Small intestine (tissue), 7 donors: ENCODE results near the gene CXXC1. TPM values are rescaled to one million over a fixed set of nuclear protein-coding genes. Genes with fewer than 3 reads are reported as not detected.

Experiments used
- DNase-seq, 2 donors: peaks; one replicate each; pipeline versions ENCODE4 v3.0.0 to v3.0.0-alpha.2; 2013
- FAIRE-seq: peaks from 2 replicates; lab custom pipeline; 2012; peaks lifted over from hg19 to GRCh38; lab: Jason Lieb, UNC
- H3K27ac ChIP-seq, 3 donors: one replicate each; pipeline ENCODE4 v1.5.1; 2013; ENCODE audit warnings: low read length in 2 of 3, mild to moderate bottlenecking in 2 of 3, control low read depth in 1 of 3, inconsistent platforms in 1 of 3, low read depth in 1 of 3, moderate library complexity in 1 of 3
- H3K27me3 ChIP-seq, 3 donors: one replicate each; pipeline ENCODE4 v1.6.1; 2013; ENCODE audit warnings: low read length in 3 of 3, inconsistent platforms in 1 of 3; ENCODE audit not compliant: control insufficient read depth in 3 of 3, insufficient read depth in 3 of 3
- H3K36me3 ChIP-seq, 3 donors: one replicate each; pipeline ENCODE4 v1.6.1; 2013; ENCODE audit warnings: low read length in 3 of 3, inconsistent platforms in 1 of 3, low read depth in 1 of 3, mild to moderate bottlenecking in 1 of 3, moderate library complexity in 1 of 3; ENCODE audit not compliant: control insufficient read depth in 3 of 3, insufficient read depth in 2 of 3
- H3K4me1 ChIP-seq, 3 donors: one replicate each; pipeline ENCODE4 v1.6.1; 2013; ENCODE audit warnings: low read length in 2 of 3, inconsistent platforms in 1 of 3, low read depth in 1 of 3, mild to moderate bottlenecking in 1 of 3, moderate library complexity in 1 of 3; ENCODE audit not compliant: control insufficient read depth in 3 of 3, insufficient read depth in 2 of 3
- H3K4me3 ChIP-seq, 3 donors: one replicate each; pipeline ENCODE4 v1.5.1; 2013; ENCODE audit warnings: low read length in 3 of 3, control low read depth in 1 of 3, inconsistent platforms in 1 of 3, low read depth in 1 of 3, mild to moderate bottlenecking in 1 of 3, moderate library complexity in 1 of 3
- H3K9me3 ChIP-seq, 2 donors: one replicate each; pipeline ENCODE4 v1.6.1; 2013; ENCODE audit warnings: low read depth in 1 of 2, low read length in 1 of 2; ENCODE audit not compliant: control insufficient read depth in 2 of 2, insufficient read depth in 1 of 2
- WGBS, 3 donors: extraction: QIAGEN DNeasy Blood & Tissue Kit; methylation state at CpG; one replicate each; pipeline ENCODE4 v1.1.7; 2013; 5-methylcytosine and 5-hydroxymethylcytosine counted together
- polyA plus RNA-seq, 4 donors: library from polyadenylated mRNA; stranded (reverse) in 3 of 4; unstranded in 1 of 4; fragments of 200-250 nt in 3 of 4; fragments of 120-200 nt in 1 of 4; gene quantifications; one replicate each; pipeline versions ENCODE4 v1.2.1 to v1.2.3, GENCODE V29; 2013
- donor health status: healthy with polysubstance abuse.
- donor health status: control.
- donor health status: control.
- donor health status: Bipolar disorder and iron deficiency.
- donor health status: healthy.

CXXC1 gene
- polyA plus RNA-seq, 4 donors, result 65.1 to 93.9 (median 68.9) TPM

DNA sequence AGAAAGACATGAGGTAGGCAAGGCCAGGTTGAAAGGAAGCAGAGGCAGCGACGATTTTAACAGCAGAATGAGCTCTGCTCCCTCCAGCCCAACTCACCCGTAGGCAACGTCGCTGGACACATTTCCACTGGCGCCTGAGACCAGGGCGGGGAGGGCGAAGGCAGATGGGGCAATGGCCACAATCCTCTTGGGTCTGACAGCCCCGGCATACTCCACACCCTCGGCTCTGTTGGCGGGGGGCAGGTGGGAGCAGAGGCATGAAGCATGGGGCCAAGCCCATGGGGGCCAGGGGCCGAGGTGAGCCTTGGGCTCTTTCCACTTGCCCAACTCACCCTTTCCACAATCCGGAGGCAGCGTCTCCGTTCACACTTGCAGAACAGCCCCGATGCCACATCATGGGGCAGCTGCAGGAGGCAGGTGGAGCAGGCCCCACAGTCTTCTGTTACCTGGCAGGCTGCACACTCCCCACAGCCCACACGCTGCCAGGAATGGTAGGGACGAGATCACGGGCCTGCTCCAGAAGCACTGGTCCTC, 11.9 kb downstream of the CXXC1 start:
- 95 to 97% (median 96%) methylated on average over 18 to 19 of the region's 19 CpGs for WGBS, 3 donors
- H3K27me3 ChIP-seq, result no peaks in the 10 kb centered on the region
- H3K4me3 ChIP-seq, result no peak overlapping the region
- DNase-seq (no peak), FAIRE-seq (no peak)
- no peak overlapping the region for H3K27ac ChIP-seq
- peaks cover 37 to 58% (median 50%) of the 10 kb centered on the region in 3 donors for H3K36me3 ChIP-seq
- H3K4me1 ChIP-seq, result peaks cover 3 to 14% (median 8%) of the 10 kb centered on the region in 3 donors
- no peaks in the 10 kb centered on the region for H3K9me3 ChIP-seq

DNA sequence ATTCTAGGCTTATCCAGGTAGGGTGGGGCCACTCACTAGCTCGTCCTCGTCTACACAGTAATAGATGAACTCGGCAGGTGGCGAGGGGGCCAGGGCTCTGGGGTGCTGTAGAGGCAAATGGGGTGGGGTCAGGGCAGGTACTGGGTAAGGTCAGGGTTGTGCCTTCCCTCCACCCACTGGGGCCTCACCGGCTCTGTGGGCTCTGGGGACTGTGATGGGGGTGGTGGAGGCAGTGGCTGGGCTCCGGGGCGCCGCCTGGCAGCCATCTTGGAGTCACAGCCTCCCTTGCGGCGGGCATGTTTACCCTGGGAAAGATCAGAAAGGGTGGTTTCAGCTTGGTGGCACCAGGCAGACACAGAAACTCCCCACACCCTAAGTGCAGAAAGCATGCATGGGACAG, 12.6 kb downstream of the CXXC1 start:
- Histone ChIP-seq H3K4me1 (peaks cover 3 to 10% (median 4%) of the 10 kb centered on the region in 3 donors), H3K9me3 (no peaks in the 10 kb centered on the region), H3K4me3 (no peak overlapping the region), H3K36me3 (peaks cover 37 to 64% (median 50%) of the 10 kb centered on the region in 3 donors), H3K27ac (no peak overlapping the region), H3K27me3 (no peaks in the 10 kb centered on the region)
- FAIRE-seq (no peak), DNase-seq (no peak)
- WGBS, 3 donors, result 96 to 98% (median 97%) methylated on average over 10 of the region's 10 CpGs

DNA sequence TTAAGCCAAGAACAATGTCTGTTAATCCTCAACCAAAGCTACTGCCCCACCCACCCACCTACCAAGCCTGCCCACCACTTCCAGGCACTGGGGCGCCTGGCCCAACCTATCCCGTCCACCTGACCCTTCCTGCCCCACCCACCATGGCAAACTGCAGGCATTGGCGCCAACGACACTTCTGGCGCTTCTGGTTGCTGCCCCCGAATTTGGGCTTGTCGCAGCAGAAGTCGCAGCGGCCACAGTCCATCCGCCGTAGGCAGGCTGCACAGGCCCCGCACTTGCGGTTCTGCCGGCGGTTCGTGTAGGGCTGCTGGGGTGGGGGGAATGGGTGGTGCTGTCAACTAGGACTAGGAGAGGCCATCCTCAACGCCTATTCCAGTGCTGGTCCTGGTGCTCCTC, 13.4 kb downstream of the CXXC1 start:
- Histone ChIP-seq H3K27ac (no peak overlapping the region), H3K4me3 (no peak overlapping the region), H3K4me1 (peaks cover 0 to 3% (median 0%) of the 10 kb centered on the region in 3 donors), H3K36me3 (peaks cover 37 to 68% (median 55%) of the 10 kb centered on the region in 3 donors), H3K9me3 (no peaks in the 10 kb centered on the region), H3K27me3 (no peaks in the 10 kb centered on the region)
- DNase-seq (no peak), FAIRE-seq (no peak)
- 96% methylated on average over 17 of the region's 17 CpGs for WGBS, 3 donors

DNA sequence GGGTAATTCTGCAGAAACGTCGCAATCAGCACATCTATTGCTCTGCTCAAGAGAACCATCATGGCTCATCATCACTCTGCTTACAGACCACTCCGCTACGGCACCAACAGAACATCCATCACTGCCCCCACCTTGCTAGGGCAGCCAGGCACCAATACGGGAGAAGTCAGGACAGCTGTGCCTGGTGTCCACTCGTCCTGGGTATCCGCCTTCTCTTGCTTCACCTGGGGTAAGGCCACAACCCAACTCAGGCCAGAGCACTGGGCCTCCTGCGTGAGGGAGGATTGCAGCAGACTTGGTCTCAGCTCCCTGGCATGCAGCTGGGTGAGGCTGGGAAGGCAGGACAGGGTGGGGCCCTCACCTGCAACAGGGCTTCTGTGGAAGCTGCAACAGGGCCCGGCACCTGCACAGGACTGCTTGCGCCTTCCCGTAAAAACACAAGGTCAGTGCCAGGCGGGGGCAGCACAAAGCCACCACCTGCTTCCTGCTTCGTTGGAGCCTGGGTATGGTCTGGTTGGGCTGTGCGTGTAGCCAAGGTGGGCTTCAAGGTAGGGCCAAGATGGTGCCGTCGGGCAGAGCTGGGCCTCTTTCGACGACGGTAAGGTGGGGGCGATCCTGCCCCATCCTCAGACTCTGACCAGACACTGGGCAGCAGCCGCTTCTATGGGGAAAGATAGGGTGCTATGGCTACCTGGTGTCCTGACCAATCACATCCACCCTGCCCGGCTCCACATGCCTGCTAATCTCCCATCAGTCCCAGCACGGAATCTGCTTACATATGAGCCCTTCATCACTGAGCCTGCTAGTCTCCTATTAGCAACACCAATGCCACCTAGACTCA, 14.1 kb downstream of the CXXC1 start:
- FAIRE-seq (no peak), DNase-seq (no peak)
- Histone ChIP-seq H3K9me3 (no peaks in the 10 kb centered on the region), H3K27me3 (no peaks in the 10 kb centered on the region), H3K4me3 (no peak overlapping the region), H3K27ac (no peak overlapping the region), H3K4me1 (no peaks in the 10 kb centered on the region), H3K36me3 (peaks cover 37 to 68% (median 53%) of the 10 kb centered on the region in 3 donors)
- WGBS, 3 donors, result 90 to 94% (median 92%) methylated on average over 23 of the region's 23 CpGs

DNA sequence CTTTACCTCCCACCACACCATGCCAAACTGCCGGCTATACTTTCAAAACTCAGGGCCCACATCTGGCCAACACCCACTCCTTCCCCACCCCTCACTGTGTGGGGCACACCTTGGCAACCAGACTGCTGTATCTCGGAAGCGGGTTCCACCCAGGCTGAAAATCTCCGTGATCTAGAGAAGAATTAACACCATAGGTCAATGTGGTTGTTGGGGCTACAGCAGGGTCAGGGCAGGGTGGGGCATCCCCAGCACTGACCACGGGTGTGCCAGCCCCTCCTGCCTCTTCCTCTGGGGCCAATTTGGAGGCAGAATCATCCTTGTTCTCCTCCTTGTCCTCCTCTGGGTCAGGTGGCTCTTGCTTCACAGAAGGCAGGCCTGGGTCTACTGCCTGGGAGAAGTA, 14.9 kb downstream of the CXXC1 start:
- WGBS, 3 donors, result 79 to 89% (median 84%) methylated on average over 5 of the region's 5 CpGs
- H3K4me3 ChIP-seq, result no peak overlapping the region
- peaks cover 37 to 68% (median 53%) of the 10 kb centered on the region in 3 donors for H3K36me3 ChIP-seq
- no peak overlapping the region for H3K27ac ChIP-seq
- no peaks in the 10 kb centered on the region for H3K4me1 ChIP-seq
- no peaks in the 10 kb centered on the region for H3K27me3 ChIP-seq
- DNase-seq (no peak), FAIRE-seq (no peak)
- no peaks in the 10 kb centered on the region for H3K9me3 ChIP-seq

DNA sequence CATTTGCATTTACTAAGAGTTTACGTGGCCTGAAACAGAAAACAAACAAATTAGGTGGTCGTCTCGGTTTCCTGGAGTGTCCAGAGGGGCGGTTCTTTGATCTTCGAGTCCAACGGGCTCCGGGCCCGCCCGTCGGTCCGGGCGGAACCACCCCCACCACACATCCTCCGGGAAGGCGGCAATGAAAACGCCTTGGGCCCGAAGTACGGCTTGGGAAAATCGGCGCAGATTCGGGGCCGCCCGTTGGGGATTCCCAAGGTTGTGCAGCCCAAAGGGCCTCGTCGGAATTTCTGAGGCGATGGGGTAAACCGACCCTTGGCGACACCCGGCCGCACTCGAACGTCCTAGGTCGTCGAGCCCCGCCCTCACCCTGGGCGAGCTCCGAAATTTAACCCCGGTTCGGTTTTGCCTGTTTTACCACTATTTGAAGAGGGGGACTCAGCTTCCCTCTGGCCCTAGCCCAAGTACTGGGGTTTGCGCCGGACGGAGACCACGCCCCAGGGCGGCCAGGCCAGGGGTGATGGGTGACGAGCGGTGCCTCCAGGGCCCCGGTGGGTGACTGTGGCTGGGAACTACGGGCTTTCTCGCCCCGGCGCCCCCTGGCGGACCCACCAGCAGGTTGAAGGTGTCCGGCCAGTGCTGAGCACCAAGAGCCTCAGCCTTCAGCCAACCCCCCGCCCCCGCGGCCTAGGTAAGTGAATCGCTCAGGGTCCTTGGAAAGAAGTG, 19.3 kb downstream of the CXXC1 start:
- peak overlapping the region in 1 of 3 donors; percentile 84 for H3K27ac ChIP-seq
- no peak for FAIRE-seq

DNA sequence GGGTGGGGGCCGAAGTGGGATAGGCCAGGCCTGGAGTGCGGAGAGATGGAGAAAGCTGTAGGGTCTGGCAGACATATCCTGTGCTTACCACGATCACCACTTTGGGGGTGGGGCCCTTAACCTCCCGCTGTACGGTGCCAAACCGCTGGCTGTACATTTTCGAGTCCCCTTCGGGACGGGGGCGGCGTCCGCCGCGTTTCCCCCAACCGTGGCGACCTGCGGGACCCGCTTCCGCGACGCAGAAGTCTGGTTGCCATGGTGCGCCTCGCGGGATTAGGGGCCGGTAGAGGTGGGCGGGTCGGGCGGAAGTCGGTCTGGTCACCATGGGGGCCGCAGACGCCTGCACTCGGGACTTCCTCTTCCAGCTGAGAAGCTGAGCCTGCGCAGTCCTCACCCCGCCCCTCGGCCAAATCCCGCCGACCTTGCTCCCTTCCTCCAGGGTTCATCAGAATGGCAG, 21.2 kb downstream of the CXXC1 start, which contains the start of gene CFAP53:
Gene CFAP53 (minus strand): TSS at position 248 of the 457 bp plus-strand sequence. CDS start 91 bp downstream, at position 157.
- DNase-seq (peak; percentile 85 to 96), FAIRE-seq (no peak)
- H3K4me3 ChIP-seq, result peak within 1 kb of the TSS; percentile 54 to 87 (median 58)
- H3K4me1 ChIP-seq, result peaks cover 0 to 4% (median 2%) of the 10 kb centered on the region in 3 donors
- no peaks in the 10 kb centered on the region for H3K9me3 ChIP-seq
- H3K36me3 ChIP-seq, result peaks cover 4 to 14% (median 10%) of the 10 kb centered on the region in 3 donors
- WGBS, 3 donors, result 0 to 1% (median 1%) methylated on average over 37 of the region's 37 CpGs
- peak within 1 kb of the TSS in 1 of 3 donors; percentile 52 for H3K27ac ChIP-seq
- no peaks in the 10 kb centered on the region for H3K27me3 ChIP-seq

More for the DNA sequence above, 19.3 kb downstream of the CXXC1 start:
- H3K36me3 ChIP-seq, result peaks cover 13 to 29% (median 21%) of the 10 kb centered on the region in 3 donors
- no peaks in the 10 kb centered on the region for H3K9me3 ChIP-seq
- DNase-seq, result peak; percentile 57 to 81
- no peaks in the 10 kb centered on the region for H3K27me3 ChIP-seq
- peak overlapping the region in 2 of 3 donors; percentile 44 to 53 for H3K4me3 ChIP-seq
- H3K4me1 ChIP-seq, result peaks cover 0 to 4% (median 2%) of the 10 kb centered on the region in 3 donors
- WGBS, 3 donors, result 15 to 37% (median 31%) methylated on average over 56 of the region's 56 CpGs

DNA sequence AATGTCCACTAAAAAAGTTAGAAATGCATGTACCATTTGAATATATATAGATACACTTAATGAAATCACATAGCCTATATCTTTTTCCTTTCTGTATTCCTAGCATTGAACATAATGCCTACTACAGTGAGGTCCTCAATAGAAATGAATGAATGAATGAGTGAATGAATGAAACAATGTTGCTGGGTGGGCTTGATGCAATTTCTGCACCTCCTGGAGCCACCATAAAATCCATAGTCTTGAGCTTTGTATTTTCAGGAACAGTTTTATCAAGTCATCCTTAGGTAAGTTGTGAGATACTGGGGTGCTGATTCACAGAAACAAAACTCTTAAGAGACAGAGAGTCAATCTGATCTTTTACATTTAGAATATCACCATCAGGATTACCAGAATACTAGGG, 24.5 kb downstream of the CXXC1 start:
- Histone ChIP-seq H3K4me3 (no peak overlapping the region), H3K27ac (no peak overlapping the region), H3K9me3 (no peaks in the 10 kb centered on the region), H3K36me3 (no peaks in the 10 kb centered on the region), H3K4me1 (peaks cover 0 to 4% (median 2%) of the 10 kb centered on the region in 3 donors), H3K27me3 (no peaks in the 10 kb centered on the region)
- FAIRE-seq (no peak), DNase-seq (no peak)
